Natural killer cell (primary cell): Measurements from ENCODE around the gene USP35. TPM values are rescaled to one million over a fixed set of nuclear protein-coding genes. Genes with fewer than 3 reads are reported as not detected.

Experiments
- ATAC-seq, 3 donors: fragments of 150-1000 bp in 2 of 3; fragments of 200-7000 bp in 1 of 3; cut with Tn5 transposase; 1 replicate in 1 of 3; 2 replicates in 2 of 3; pipeline ENCODE4 v1.10.0; 2021; ENCODE audit warnings: mild to moderate bottlenecking in 2 of 3, moderate library complexity in 2 of 3
- DNase-seq, 2 donors: peaks; one replicate each; pipeline versions ENCODE4 v3.0.0 to v3.0.0-alpha.2; 2013 to 2021; ENCODE audit warnings: mixed read lengths in 1 of 2
- H3K27ac ChIP-seq: one replicate; pipeline ENCODE4 v1.5.1; 2013; ENCODE audit warnings: mild to moderate bottlenecking, low read length
- H3K27me3 ChIP-seq: one replicate; pipeline ENCODE4 v1.6.1; 2013; ENCODE audit warnings: low read length; ENCODE audit not compliant: control insufficient read depth, insufficient read depth
- H3K36me3 ChIP-seq: one replicate; pipeline ENCODE4 v1.6.1; 2013; ENCODE audit warnings: low read length; ENCODE audit not compliant: control insufficient read depth, insufficient read depth
- H3K4me1 ChIP-seq: one replicate; pipeline ENCODE4 v1.6.1; 2013; ENCODE audit warnings: low read length; ENCODE audit not compliant: control insufficient read depth, insufficient read depth
- H3K4me3 ChIP-seq: one replicate; pipeline ENCODE4 v1.5.1; 2013; ENCODE audit warnings: low read length
- H3K9me3 ChIP-seq: one replicate; pipeline ENCODE4 v1.6.1; 2013; ENCODE audit warnings: low read length; ENCODE audit not compliant: control insufficient read depth, insufficient read depth
- H3K27ac Mint-ChIP-seq, 2 donors: one replicate each; pipeline ENCODE4 v1.8.0; 2022; ENCODE audit warnings: mild to moderate bottlenecking in 2 of 2, mixed read lengths in 2 of 2, moderate library complexity in 1 of 2
- H3K27me3 Mint-ChIP-seq, 2 donors: one replicate each; pipeline ENCODE4 v1.8.0; 2022; ENCODE audit warnings: low read depth in 2 of 2, mixed read lengths in 2 of 2
- H3K36me3 Mint-ChIP-seq: one replicate; pipeline ENCODE4 v1.8.0; 2022; ENCODE audit warnings: mixed read lengths
- H3K4me1 Mint-ChIP-seq, 2 donors: one replicate each; pipeline ENCODE4 v1.8.0; 2022; ENCODE audit warnings: mixed read lengths in 2 of 2
- H3K4me3 Mint-ChIP-seq: one replicate; pipeline ENCODE4 v1.8.0; 2022; ENCODE audit warnings: mild to moderate bottlenecking, moderate library complexity, mixed read lengths
- H3K9me3 Mint-ChIP-seq, 2 donors: one replicate each; pipeline ENCODE4 v1.8.0; 2022; ENCODE audit warnings: mixed read lengths in 2 of 2
- CTCF ChIP-seq: fragments of 200-600 bp; IDR thresholded peaks from one replicate; pipeline ENCODE4 v1.8.0; 2022; ENCODE audit warnings: antibody characterized with exemption
- whole genome bisulfite sequencing: methylation state at CpG from one replicate; pipeline ENCODE4 v1.1.7; 2013; ENCODE audit warnings: missing lambda C conversion rate; ENCODE audit not compliant: insufficient coverage; 5-methylcytosine and 5-hydroxymethylcytosine counted together
- intact Hi-C: fragments of 100-400 bp; cut with micrococcal nuclease; formaldehyde crosslinking; loops from one replicate; pipeline ENCODE4 v1.14.2; 2022
- total RNA-seq, 4 donors: library from RNA; stranded (reverse); fragments of 120-200 nt in 1 of 4; gene quantifications; one replicate each; pipeline versions ENCODE4 v1.2.3 to v1.2.4, GENCODE V29; 2013 to 2022

Gene USP35
- total RNA-seq, 3 donors from 2014 or later (not counting 1 experiment from before 2014, with no cell fraction given): 6.1 to 8.5 (median 8.1) TPM

- TF ChIP-seq CTCF: no peak
- 95% methylated on average over 13 of the region's 13 CpGs for WGBS
- Histone ChIP-seq H3K4me3 (no peak overlapping the region), H3K4me1 (peaks cover 18% of the 10 kb centered on the region), H3K27me3 (no peaks in the 10 kb centered on the region), H3K9me3 (no peaks in the 10 kb centered on the region), H3K27ac (no peak overlapping the region), H3K36me3 (no peaks in the 10 kb centered on the region)
- no peak for ATAC-seq
- H3K4me1 Mint-ChIP-seq: peaks cover 16 to 19% of the 10 kb centered on the region in 2 donors
- H3K4me3 Mint-ChIP-seq: no peak overlapping the region
- no peaks in the 10 kb centered on the region for H3K36me3 Mint-ChIP-seq
- H3K27me3 Mint-ChIP-seq: no peaks in the 10 kb centered on the region
- H3K9me3 Mint-ChIP-seq: no peaks in the 10 kb centered on the region
- intact Hi-C loops: no loop called here
- DNase-seq: no peak
- peak overlapping the region in 1 of 2 donors; percentile 29 for H3K27ac Mint-ChIP-seq
Measured at GRCh38 chr11:78200553-78200952, 11.8 kb downstream of the USP35 start.

GRCh38 chr11:78201096-78201818, 12.5 kb downstream of the USP35 start:
- peaks cover 18% of the 10 kb centered on the region for H3K4me1 ChIP-seq
- peaks cover 16 to 19% of the 10 kb centered on the region in 2 donors for H3K4me1 Mint-ChIP-seq
- peak in 1 of 2 donors; percentile 43 for DNase-seq
- no peak overlapping the region for H3K27ac ChIP-seq
- no peak for TF ChIP-seq CTCF
- H3K9me3 ChIP-seq: no peaks in the 10 kb centered on the region
- no peaks in the 10 kb centered on the region for H3K27me3 Mint-ChIP-seq
- no peaks in the 10 kb centered on the region for H3K36me3 Mint-ChIP-seq
- 90% methylated on average over 9 of the region's 9 CpGs for WGBS
- no peaks in the 10 kb centered on the region for H3K9me3 Mint-ChIP-seq
- no peaks in the 10 kb centered on the region for H3K36me3 ChIP-seq
- ATAC-seq: no peak
- H3K4me3 Mint-ChIP-seq: no peak overlapping the region
- intact Hi-C loops: no loop called here
- H3K27ac Mint-ChIP-seq: peak overlapping the region; percentile 80 to 82
- no peaks in the 10 kb centered on the region for H3K27me3 ChIP-seq
- H3K4me3 ChIP-seq: no peak overlapping the region

GRCh38 chr11:78202733-78203167, 14.0 kb downstream of the USP35 start:
- peaks cover 16 to 19% of the 10 kb centered on the region in 2 donors for H3K4me1 Mint-ChIP-seq
- Histone ChIP-seq H3K4me1 (peaks cover 18% of the 10 kb centered on the region), H3K4me3 (no peak overlapping the region), H3K27ac (peak overlapping the region; percentile 31), H3K36me3 (no peaks in the 10 kb centered on the region), H3K9me3 (no peaks in the 10 kb centered on the region), H3K27me3 (no peaks in the 10 kb centered on the region)
- DNase-seq: peak in 1 of 2 donors; percentile 89
- ATAC-seq: peak; percentile 77 to 86 (median 85)
- no peaks in the 10 kb centered on the region for H3K9me3 Mint-ChIP-seq
- H3K4me3 Mint-ChIP-seq: peak overlapping the region; percentile 72
- intact Hi-C loops: loop anchor here (2.0 kb wide), 1 partner anchor 14 kb away; the partner anchor contains the start of genes KCTD21 and USP35
- H3K36me3 Mint-ChIP-seq: no peaks in the 10 kb centered on the region
- H3K27me3 Mint-ChIP-seq: no peaks in the 10 kb centered on the region
- WGBS: 2% methylated on average over 3 of the region's 3 CpGs
- TF ChIP-seq CTCF: no peak
- peak overlapping the region; percentile 80 to 82 for H3K27ac Mint-ChIP-seq
